NCI-H128 (cell line): ENCODE data around the gene SNTG2.

Experiments
- DNase-seq: peaks from one replicate; lab custom pipeline; 2025; ENCODE audit not compliant: unreplicated experiment; lab: John Stamatoyannopoulos, UW

The SNTG2 gene

DNA sequence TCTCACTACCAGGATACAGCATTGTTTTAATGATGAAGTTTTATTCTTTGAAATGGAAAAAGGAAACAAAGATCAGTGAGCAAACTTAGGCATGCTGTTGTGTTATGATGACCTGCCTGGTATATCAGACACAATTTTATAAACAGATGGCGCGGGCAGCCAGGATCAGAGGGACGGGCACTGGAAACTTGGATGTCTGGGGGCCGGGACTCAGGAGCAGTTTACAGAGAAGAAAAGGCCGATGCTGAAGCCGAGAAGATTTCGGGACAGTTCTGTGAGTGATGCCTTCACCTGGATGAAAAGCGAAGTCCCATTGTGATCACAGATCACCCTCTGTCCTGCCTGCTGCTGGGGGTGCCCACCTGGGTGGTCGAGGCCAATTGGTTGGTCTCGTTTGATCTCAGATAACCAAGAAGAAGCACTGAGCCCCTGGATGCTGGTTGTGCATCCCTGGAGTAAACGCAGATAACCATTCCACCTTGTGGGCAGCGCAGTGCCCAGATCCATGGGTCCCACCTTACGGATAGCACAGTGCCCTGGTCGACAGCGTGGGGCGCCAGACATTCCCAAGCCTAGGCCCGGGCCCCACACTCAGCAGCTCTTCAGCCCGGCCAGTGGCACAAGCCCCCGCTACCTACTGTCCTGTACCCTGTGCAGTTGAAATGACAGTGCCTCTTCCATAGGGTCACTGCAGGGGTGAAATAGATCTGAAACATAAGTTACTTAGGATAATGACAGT is 279.7 kb downstream of the SNTG2 start:
- DNase-seq, result no peak

DNA sequence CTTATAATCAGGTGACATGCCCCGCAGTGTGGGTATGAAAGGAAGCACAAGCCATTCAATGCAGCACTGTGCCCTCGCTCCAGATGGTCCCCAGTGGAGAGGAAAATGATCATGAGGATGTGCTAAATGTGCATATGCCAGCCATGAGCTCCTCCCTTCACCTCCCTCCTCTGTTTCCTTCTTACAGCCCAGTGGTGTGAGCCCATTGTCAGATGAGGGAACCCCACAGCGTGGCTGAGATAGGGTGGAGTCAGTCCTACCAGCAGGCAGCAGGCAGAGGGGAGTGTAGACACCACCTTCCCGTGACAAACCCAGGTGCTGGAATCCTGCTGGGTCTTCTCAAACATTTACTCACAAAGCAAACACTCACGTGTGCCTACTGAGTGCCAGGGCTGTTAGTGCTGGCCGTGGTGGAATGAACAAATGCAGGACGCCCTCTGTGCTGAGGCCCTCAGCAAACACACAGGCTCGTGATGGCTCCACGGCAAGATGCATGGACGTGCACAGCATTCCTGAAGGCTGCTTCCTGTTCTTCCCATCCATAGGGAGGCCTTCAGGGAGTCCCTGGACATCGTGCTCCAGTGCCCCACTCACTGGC is 280.9 kb downstream of the SNTG2 start:
- peak; percentile 27 for DNase-seq

DNA sequence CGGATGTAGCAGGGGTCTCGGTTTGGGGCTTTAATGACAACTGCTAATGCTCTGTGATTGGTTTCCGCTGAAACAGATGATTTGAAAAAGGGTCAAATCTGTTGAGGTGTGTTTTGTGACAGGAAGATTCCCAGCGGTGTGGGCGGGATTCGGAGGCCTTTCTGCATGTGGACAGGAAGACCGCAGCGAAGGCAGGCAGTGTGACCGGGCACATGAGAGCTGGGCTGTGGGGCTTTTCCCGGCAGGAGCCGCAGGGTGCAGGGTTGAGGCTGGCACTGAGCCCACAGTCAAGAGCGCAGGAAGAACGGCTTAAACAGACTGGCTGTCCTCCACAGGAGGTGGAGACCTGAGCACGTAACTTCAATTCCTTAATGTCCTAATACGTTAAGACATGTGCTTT is 282.6 kb downstream of the SNTG2 start:
- DNase-seq, result no peak

DNA sequence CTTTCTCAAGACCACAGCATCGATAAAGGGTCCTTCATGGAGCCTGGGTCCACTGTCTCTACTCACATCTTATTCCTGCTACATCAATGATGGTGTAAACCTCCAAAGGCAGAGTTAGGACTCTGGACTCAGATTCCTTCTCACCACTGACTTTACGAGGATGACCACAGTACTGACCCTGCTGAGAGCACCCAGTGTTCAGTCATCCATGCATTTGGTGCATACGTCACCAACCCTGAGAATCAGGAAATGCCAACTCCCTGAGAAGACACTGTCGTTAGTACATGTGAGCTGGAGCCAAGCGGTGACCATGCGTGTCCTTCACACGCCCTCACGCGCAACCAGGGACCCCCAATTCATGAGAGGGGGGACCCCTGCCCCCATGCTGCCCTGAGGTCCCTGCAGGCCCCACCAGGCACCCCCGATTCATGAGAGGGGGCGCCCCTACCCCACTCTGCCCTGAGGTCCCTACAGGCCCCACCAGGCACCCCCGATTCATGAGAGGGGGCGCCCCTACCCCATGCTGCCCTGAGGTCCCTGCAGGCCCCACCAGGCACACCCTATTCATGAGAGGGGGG is 284.2 kb downstream of the SNTG2 start:
- no peak for DNase-seq

DNA sequence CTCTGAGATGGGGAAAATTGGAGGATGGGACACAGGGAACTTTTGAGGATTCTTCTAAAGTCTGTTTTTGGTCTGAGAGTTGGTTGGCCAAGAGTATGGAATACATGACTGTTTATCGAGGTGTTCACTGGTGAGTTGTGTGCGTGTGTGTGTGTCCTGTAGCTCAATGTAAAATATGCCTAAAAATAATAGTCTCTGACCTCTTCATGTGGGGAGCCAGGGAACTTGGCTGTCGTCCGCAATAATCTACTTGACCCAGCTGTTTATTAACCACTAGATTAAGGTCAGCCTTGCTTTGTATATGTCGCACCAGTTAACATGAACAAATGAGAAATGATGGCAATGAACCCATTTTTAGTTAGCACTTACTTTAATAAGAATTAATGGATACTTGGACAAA is 285.2 kb downstream of the SNTG2 start:
- DNase-seq, result no peak

DNA sequence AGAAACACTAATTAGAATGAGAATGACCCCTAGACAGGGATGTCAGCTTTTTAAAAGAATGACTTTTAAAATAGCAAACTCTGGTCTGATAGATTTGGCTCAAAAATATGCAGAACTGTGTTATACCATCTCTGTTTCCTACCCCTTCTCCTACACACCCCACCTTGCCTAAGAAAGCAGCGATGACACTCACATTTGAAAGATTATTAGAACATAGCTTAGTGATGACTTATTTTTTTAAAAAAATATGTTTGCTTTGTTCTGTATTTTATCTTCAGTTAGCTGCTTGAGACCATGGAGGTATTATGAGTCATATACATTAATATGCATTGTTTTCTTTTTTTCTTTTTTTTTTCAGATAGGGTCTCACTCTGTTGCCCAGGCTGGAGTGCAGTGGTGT is 286.0 kb downstream of the SNTG2 start:
- no peak for DNase-seq

DNA sequence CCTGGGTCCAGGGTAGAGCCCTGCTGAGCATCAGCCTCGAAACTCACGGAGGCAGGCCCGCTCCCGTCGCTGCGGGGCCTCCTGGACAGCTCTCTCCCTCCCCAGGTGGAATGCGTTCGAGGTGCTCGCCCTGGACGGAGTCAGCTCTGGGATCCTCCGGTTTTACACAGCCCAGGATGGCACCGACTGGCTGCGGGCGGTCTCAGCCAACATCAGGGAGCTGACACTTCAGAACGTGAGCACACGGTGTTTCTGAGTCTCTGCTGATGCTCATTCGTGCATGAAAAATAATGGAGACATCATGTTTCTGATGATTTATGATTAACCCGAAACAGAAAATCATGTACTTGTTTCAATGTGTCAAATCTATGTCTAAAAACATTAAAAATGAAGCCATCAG is 287.1 kb downstream of the SNTG2 start:
- no peak for DNase-seq

DNA sequence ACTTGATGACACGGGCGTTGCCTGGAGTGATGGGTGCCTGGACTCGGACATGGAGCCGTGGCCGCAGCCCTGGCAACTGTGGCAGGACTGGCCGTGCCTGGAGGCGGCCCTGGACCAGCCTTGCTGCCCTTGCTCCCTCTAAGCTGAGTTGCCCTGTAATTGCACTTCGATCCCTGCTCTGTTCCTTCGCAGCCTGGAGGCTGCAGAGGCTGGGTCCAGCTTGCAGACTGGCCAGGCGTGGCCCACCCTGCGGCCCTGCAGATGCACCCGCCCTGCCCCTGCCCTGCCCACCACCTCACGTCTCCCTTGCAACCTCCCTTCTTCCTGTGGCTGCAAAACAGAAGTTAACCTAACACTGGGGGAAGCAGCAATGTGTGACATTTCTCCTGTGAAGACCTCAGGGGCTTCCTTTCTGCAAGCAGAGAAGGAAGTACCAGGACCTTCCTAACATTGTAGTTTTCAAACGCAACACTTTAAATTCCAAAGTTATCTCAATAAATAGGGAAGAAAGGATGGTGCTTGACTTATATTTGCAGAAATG is 288.0 kb downstream of the SNTG2 start:
- no peak for DNase-seq

DNA sequence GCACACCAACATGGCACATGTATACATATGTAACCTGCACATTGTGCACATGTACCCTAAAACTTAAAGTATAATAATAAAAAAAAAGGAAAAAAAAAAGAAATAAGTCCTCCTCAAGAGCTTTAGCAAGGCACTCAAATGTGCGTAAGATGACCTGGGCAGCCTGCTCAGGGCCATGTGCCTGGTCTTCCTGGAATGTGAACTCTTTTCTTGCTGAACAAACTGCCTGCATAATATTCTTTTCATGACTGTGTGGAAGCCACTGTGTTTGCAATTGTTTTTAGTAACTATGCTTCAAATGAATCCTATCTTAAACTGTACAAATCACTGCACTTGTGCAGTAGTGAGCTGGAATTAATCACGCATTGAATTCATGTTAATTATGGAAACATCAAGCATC is 294.5 kb downstream of the SNTG2 start:
- no peak for DNase-seq

DNA sequence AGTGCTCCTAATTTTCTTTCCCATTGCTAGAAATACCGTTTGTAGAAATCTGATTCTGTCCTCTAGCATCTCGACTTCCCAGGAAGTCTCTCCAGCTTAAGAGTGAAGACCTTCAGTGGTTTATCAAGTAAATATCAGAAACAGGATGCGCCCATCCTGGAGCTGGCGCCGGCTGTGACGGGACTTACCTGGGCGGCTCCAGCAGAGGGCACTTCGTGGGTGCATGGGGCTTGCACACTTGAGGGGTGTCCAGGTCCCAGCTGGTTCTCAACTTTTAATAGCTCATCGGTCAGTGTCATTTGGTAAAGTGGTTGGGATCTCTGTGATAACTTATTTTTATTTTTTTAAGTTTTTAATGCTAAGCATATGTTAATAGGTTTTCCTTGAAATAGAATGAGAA is 295.6 kb downstream of the SNTG2 start:
- DNase-seq, result no peak

DNA sequence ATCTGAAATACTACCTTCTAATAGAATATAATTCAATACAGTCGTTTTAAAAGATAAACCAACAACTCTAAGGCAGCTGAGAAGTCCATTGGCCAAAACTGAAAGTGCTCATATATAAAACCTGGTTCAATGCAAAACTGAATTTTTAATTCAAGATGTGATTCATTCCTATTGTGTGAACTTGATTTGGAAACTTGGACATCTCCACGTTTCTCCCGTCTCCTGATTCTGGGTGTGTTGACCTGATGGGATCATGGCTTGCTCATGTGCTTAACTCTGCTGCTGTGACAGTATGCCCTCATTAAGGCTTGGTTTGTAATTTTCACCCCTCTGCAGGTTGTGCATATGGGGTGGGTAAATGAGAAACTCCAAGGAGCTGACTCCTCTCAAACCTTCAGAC is 296.3 kb downstream of the SNTG2 start:
- DNase-seq, result no peak

DNA sequence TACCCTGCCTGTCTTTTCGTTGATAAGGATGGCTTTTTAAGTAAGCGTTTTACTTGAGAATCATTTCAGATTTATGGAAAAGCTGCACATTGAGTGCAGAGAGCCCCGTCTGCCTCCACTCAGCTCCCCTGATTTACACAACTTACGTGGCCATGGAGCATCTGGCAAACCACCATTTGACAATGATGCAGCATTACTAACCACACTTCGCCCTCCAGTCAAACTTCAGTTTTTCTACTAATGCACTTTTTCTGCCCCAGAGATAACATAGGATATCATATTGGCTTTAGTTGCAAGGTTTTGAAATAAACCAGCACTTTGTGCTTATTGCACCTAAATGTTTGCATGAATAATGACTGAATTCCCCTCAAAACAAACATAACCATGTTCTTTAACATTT is 297.5 kb downstream of the SNTG2 start:
- no peak for DNase-seq

DNA sequence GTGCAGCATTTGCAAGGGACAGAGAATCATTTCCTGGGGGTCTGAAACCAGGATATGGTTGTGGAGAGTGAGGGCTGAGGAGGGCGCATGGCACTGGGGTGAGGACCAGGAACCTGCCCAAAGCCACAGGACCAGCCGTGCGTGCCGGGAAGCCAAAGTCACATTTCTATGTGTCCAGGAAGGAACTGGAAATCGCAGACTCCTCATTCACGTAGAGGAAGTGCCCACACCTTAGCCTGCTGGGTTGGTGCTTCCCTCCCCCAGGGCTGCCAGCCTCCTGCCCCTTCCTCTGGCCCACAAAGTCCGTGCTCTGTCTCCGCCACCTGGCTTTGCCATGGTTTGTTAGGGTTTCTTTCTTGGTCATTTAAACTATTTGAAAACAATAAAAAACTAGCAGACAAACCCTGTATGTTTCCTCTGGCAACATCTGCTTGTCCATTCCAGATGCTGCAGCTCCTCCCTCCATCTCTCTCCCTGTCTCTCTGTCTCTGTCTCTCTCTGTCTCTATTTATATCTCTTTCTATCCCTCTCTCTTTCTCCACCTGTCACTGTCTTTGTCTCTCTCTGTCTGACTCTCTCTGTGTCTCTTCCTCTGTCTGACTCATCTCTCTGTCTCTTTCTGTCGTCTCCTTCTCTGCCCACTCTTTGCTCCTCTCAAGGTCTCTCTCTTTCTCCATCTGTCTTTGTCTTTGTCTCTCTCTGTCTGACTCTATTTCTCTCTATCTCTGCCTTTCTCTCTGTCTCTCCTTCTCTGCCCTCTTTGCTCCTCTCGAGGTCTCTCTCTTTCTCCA is 299.4 kb downstream of the SNTG2 start:
- DNase-seq, result no peak

DNA sequence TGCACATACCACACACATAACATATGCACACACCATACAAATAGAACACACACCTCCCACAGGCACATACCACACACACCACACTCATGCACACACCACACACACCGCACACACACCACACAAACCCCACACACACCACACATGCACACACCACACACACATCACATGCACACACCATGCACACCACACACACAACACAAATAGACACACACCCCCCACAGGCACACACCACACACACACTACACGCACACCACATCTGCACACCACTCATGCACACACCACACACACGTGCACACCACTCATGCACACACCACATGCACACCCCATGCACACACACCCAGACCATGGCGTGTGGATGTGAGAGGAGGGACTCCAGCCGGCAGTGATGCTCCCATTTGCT is 300.9 kb downstream of the SNTG2 start:
- DNase-seq, result no peak

DNA sequence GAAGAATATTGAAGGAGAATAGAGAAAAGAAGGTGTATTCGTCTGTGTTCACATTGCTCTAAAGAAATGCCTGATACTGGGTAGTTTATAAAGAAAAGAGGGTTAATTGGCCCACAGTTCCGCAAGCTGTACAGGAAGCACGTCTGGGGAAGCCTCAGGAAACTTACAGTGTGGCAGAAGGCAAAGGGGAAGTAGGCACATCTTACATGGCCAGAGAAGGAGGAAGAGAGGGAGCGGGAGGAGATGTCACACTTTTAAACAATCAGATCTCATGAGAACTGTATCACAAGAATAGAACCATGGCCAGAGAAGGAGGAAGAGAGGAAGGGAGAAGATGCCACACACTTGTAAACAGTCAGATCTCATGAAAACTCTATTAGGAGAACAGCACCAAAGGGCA is 303.0 kb downstream of the SNTG2 start:
- no peak for DNase-seq

DNA sequence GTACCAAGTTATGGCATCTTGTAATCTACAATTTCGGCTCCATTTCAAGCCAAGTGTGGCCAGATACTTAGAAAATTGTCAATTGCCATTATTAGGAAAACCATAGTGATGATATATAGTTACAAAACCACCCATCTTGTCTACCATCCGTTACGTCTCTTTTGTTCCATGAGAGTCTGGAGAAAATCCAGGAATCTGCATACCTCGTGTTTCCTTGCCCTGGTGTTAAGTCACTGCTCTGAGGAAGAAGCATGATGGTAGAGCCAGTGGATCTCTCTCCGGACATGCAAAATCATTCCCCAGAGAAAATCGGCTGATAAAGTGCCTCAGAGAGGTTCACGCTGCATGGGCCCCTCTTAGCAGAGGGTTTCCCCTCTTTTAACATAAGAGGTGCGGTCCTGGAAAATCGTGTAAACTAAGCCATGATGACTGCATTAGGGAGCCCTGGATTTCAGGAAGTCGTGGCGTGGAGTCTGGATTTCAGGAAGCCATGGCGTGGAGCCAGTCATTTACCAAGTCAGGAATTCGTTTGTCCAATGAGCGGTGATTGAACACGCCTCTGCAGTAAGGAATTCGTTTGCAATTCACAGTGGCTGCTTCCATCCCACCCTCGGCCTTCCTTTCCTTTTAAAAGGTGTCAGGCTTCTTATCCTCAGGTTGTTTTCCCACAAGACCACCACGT is 304.2 kb downstream of the SNTG2 start:
- DNase-seq, result no peak

DNA sequence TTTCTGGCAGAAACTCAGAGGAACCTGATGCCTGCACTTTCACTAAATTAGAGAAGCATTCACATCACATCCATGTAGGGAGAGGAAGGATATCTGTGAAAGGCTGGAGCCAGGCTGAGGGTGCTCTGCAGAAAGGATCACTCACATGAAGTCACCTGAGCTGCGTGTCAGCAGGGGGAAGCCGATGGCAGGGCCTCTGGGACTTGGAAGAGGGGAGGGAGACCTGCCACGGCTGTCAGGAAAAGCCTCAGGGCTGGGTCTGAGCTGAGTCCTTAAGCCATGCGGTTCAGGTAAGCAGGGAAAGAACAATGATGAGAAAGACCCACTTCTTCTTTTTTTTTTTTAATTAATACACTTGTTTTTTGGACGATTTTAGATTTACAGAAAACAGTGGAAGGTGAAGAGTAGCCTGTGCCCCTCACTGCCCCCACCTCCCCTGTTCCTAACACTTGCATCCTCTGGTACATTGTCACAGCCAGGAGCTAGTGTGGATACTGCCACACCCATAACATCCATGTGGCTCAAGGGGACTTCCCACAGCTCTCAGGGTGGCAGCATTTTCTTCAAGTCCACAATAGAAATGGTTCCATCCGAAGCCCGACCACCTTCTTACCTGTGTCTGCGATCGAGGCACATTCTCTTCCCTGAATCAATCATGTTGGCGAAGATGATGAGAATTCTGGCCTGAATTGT is 306.1 kb downstream of the SNTG2 start:
- DNase-seq, result no peak

DNA sequence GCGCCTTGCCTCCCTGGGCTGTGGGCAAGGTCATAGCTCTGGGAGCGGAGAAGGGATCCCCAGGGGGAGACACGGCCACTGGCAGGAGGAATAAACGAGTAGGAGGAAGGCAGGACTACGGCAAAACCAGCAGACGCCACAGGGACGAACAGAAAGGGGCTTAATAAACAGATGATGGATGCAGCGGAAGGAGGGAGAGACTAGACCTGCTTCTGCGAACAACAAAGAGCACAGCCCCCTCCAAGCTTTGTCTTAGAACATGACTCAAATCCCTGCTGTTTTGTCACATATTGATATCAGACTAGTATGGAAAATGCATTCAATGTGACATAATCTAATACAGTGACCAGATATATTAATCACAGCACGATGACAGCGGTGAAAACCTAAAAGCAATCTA is 306.7 kb downstream of the SNTG2 start:
- DNase-seq, result no peak

DNA sequence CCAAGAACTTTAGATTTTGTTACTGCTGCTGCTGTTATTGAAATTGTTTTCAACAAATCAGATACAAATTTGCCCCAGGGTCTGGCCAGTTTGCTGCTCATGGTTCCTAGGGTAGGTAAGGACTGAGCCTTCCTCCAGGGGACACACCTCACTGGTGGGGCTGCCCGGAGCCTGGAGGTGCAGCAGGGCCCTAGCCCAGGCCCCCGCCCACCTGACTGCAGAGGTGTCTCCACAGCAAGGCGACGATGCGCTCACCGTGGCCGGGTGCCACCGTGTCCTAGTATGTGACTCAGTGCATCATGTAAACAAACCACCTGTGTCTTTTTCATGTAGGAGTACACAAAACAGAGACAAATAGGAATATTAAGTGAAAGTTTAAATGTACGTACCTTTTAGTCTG is 309.1 kb downstream of the SNTG2 start:
- DNase-seq, result no peak

DNA sequence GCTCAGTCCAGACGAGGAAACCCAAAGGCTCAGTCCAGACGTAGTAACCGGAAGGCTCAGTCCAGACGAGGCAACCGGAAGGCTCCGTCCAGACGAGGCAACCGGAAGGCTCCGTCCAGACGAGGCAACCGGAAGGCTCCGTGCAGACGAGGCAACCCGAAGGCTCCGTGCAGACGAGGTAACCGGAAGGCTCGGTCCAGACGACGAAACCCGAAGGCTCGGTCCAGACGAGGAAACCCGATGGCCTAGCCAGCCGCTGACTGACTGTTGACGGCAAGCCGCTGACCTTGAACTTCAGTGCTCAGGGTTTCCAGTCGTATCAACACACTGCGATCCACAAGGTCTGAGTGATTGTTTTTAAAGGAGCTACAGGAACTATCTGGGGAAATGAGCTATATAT is 312.0 kb downstream of the SNTG2 start:
- no peak for DNase-seq

DNA sequence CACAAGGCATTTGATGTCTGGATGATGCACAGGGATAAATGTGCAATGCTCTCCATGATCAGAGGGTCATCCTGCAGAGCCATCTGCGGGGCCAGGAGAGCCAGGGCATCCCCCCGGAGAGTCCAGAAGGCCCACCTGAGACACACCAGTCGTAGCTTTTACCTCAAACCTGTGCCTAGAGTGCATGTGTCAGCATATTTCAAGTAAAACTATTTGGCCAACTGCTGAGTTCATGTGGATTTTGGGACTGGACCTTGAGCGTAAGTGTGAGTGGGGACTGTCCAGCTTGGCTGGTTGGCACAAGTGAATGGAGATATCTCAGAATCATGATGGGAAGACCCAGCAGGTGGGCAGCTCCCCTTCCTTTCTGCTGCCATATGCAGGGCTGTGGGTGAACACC is 314.8 kb downstream of the SNTG2 start:
- no peak for DNase-seq
